ENCODE results near the gene C1QTNF9. TPM values are rescaled to one million over a fixed set of nuclear protein-coding genes. Genes with fewer than 3 reads are reported as not detected.

Gene C1QTNF9
- total and polyA plus RNA-seq, 4 donors, result 0.03 to 0.28 (median 0.20) TPM; not detected in 1

DNA sequence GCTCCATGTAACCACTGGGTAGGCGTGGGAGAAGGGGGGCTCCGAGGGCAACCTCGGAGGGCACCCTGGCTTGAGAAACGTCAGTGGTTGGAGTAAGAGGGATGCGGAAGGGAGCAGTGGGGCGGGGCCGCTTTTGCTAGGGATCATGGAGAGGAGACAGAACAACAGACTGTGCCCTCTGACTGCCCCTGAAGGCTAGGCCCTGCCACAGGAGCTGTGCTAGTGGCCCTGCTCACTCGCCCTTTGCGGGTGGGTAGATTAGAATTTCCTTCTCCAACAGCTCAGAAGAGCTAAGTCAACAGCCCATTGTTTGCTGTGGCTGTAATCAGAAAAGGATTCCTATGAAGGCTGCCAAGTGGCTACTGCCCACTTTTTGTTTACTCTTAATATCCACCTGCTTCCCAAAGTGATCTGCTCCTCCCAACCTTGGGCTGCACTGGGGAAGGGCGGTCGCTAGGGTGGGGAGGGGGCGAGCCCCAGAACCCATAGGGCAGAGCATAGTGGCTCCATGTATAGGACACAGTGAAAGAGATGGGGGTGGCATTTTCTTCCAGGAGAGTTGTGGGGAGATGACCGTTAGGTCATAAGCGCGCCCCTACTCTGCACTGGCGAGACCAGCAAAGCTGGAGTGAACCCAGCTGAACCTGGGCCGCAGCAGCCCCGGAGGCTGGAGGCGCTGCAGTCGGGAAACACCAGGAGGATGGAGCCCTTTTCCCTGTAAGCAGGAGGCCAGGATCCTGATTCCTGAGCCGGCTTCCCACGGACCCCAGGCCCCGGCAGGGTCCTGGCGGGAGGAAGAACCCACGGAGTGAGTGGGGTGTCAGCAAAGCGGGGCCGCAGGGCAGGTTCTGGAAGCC lies 1.9 kb upstream of the C1QTNF9 start:
- Histone ChIP-seq H3K9me3 (ENCODE audit: control insufficient read depth in 4 of 4, insufficient read depth in 3 of 4, low read length in 3 of 4) (peaks cover 0 to 3% (median 0%) of the 10 kb centered on the region in 4 donors), H3K4me3 (no peak overlapping the region), H3K36me3 (ENCODE audit: control insufficient read depth in 4 of 4, insufficient read depth in 4 of 4, low read length in 4 of 4) (peaks cover 0 to 19% (median 4%) of the 10 kb centered on the region in 4 donors), H3K27ac (ENCODE audit: low read depth in 1 of 2, low read length in 1 of 2) (peak overlapping the region in 1 of 2 donors; percentile 14), H3K4me1 (ENCODE audit: control insufficient read depth in 5 of 5, insufficient read depth in 5 of 5, low read length in 5 of 5) (peaks cover 0 to 13% (median 6%) of the 10 kb centered on the region in 5 donors), H3K27me3 (ENCODE audit: control insufficient read depth in 3 of 3, insufficient read depth in 3 of 3, low read length in 2 of 3) (no peaks in the 10 kb centered on the region), H3K9ac (ENCODE audit: insufficient read depth in 1 of 2, low read length in 2 of 2) (no peak overlapping the region)
- WGBS, 2 donors, result 75 to 79% methylated on average over 27 of the region's 27 CpGs
- peak; percentile 81 for ATAC-seq (ENCODE audit: insufficient read depth, low FRiP score)
- TF ChIP-seq, protein P1, sequence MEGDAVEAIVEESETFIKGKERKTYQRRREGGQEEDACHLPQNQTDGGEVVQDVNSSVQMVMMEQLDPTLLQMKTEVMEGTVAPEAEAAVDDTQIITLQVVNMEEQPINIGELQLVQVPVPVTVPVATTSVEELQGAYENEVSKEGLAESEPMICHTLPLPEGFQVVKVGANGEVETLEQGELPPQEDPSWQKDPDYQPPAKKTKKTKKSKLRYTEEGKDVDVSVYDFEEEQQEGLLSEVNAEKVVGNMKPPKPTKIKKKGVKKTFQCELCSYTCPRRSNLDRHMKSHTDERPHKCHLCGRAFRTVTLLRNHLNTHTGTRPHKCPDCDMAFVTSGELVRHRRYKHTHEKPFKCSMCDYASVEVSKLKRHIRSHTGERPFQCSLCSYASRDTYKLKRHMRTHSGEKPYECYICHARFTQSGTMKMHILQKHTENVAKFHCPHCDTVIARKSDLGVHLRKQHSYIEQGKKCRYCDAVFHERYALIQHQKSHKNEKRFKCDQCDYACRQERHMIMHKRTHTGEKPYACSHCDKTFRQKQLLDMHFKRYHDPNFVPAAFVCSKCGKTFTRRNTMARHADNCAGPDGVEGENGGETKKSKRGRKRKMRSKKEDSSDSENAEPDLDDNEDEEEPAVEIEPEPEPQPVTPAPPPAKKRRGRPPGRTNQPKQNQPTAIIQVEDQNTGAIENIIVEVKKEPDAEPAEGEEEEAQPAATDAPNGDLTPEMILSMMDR (IDR thresholded peaks at IDR 0.05; ENCODE audit: control extremely low read depth, extremely low read depth), result no peak
- DNase-seq, result peak; percentile 39 to 59 (median 48)

DNA sequence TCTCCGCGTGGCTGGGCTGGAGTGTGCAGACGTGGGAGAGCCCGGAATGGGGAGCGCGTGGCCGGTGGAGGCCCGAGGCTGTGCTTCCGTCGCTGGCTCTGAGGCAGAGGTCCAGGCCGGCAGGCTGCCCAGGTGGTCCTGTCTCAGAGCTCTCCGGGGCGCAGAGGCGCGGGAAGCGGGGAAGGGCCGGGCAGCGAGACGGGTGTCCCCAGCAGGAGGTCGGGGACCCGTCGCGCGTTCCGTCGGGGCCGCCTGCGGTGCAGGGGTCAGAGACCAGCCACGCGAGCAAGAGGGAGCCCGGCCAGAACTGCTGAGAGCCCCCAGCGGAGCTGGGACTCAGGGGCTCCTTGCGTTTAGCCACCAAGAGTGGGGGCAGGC lies 1.3 kb upstream of the C1QTNF9 start:
- Histone ChIP-seq H3K9ac (ENCODE audit: insufficient read depth in 1 of 2, low read length in 2 of 2) (no peak overlapping the region), H3K9me3 (ENCODE audit: control insufficient read depth in 4 of 4, insufficient read depth in 3 of 4, low read length in 3 of 4) (peaks cover 0 to 3% (median 0%) of the 10 kb centered on the region in 4 donors), H3K4me3 (no peak overlapping the region), H3K4me1 (ENCODE audit: control insufficient read depth in 5 of 5, insufficient read depth in 5 of 5, low read length in 5 of 5) (peaks cover 0 to 13% (median 6%) of the 10 kb centered on the region in 5 donors), H3K36me3 (ENCODE audit: control insufficient read depth in 4 of 4, insufficient read depth in 4 of 4, low read length in 4 of 4) (peaks cover 0 to 12% (median 3%) of the 10 kb centered on the region in 4 donors), H3K27me3 (ENCODE audit: control insufficient read depth in 3 of 3, insufficient read depth in 3 of 3, low read length in 2 of 3) (no peaks in the 10 kb centered on the region), H3K27ac (ENCODE audit: low read depth in 1 of 2, low read length in 1 of 2) (no peak overlapping the region)
- ATAC-seq (ENCODE audit: insufficient read depth, low FRiP score), result no peak
- no peak for DNase-seq
- 82 to 89% methylated on average over 21 to 33 of the region's 33 CpGs for WGBS, 2 donors
- TF ChIP-seq, protein P1 (IDR thresholded peaks at IDR 0.05; ENCODE audit: control extremely low read depth, extremely low read depth), result no peak

DNA sequence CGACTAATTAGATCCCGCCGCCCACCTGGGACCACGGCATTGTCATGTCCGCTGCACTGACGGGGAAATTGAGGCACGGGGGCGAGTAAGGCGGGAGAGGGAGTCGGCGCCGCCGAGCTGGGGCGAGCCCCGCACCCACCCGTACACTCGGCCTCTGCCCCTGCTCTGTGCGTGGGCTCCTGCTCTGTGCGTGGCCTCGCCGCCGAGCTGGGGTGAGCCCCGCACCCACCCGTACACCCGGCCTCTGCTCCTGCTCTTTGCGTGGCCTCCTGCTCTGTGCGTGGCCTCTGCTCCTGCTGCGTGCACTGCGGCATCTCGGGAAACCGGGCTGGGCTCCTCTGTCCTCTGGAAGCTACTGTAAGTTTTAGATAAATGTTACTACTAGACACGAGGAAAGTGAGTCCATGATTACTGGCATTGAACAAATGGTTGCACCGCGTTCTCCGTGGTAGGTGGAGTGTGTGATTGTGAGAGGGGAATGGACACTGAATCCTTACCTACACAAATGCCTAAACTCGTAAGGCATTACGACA lies 826 bp upstream of the C1QTNF9 start:
- Histone ChIP-seq H3K36me3 (ENCODE audit: control insufficient read depth in 4 of 4, insufficient read depth in 4 of 4, low read length in 4 of 4) (peaks cover 0 to 7% (median 1%) of the 10 kb centered on the region in 4 donors), H3K9ac (ENCODE audit: insufficient read depth in 1 of 2, low read length in 2 of 2) (no peak overlapping the region), H3K9me3 (ENCODE audit: control insufficient read depth in 4 of 4, insufficient read depth in 3 of 4, low read length in 3 of 4) (no peaks in the 10 kb centered on the region), H3K4me1 (ENCODE audit: control insufficient read depth in 5 of 5, insufficient read depth in 5 of 5, low read length in 5 of 5) (peaks cover 0 to 13% (median 6%) of the 10 kb centered on the region in 5 donors), H3K27ac (ENCODE audit: low read depth in 1 of 2, low read length in 1 of 2) (no peak overlapping the region), H3K4me3 (no peak overlapping the region), H3K27me3 (ENCODE audit: control insufficient read depth in 3 of 3, insufficient read depth in 3 of 3, low read length in 2 of 3) (no peaks in the 10 kb centered on the region)
- 93 to 94% methylated on average over 35 to 37 of the region's 37 CpGs for WGBS, 2 donors
- no peak for DNase-seq
- TF ChIP-seq, protein P1 (IDR thresholded peaks at IDR 0.05; ENCODE audit: control extremely low read depth, extremely low read depth), result no peak
- no peak for ATAC-seq (ENCODE audit: insufficient read depth, low FRiP score)
